ENCODE measurements around the gene ALK. TPM values are rescaled to one million over a fixed set of nuclear protein-coding genes. Genes with fewer than 3 reads are reported as not detected.

Gene ALK
- total and polyA plus RNA-seq, 2 experiments from 2014 or later, result 0.35 TPM; not detected in 1

- no peaks in the 10 kb centered on the region for H4K20me1 ChIP-seq (replicated peaks; ENCODE audit: insufficient read depth)
- H3K27ac Mint-ChIP-seq, result no peak overlapping the region
- no peak overlapping the region for H3K27ac ChIP-seq (ENCODE audit: low read depth)
- no peaks in the 10 kb centered on the region for H3K79me2 ChIP-seq (replicated peaks; ENCODE audit: insufficient read depth)
- H3K9me2 ChIP-seq (ENCODE audit: insufficient read depth), result 0 out of 2 replicates have a peak, but pooled peaks cover 4% of the 10 kb centered on the region
- H3K4me3 Mint-ChIP-seq, result no peak overlapping the region
- H3K4me3 ChIP-seq, result no peak overlapping the region
- TF ChIP-seq CTCF (conservative IDR thresholded peaks at IDR 0.05; ENCODE audit: low read depth in 2 of 2) (peak; percentile 49 to 79), REST (IDR thresholded peaks at IDR 0.05; ENCODE audit: unreplicated experiment) (no peak)
- H3K27me3 Mint-ChIP-seq (ENCODE audit: insufficient read depth, low read depth, poor library complexity), result peaks cover 2% of the 10 kb centered on the region
- H3K9me3 Mint-ChIP-seq, result no peaks in the 10 kb centered on the region
- no peak overlapping the region for H2AFZ ChIP-seq
- H3K27me3 ChIP-seq (ENCODE audit: insufficient read depth), result no peaks in the 10 kb centered on the region
- H3K36me3 ChIP-seq (ENCODE audit: insufficient read depth), result no peaks in the 10 kb centered on the region
- peak; percentile 60 for ATAC-seq
- no peaks in the 10 kb centered on the region for H3K36me3 Mint-ChIP-seq (ENCODE audit: low read depth)
- peak; percentile 26 for DNase-seq (ENCODE audit: low spot score)
- no peak overlapping the region for H3K4me2 ChIP-seq
- no peaks in the 10 kb centered on the region for H3F3A ChIP-seq (replicated peaks; ENCODE audit: low read depth)
- H3K4me1 ChIP-seq (ENCODE audit: insufficient read depth), result no peaks in the 10 kb centered on the region; the same call in 1 of the 2 replicates
- H3K4me1 Mint-ChIP-seq, result peaks cover 10% of the 10 kb centered on the region
Observed at GRCh38 chr2:29295845-29296244, 625.5 kb downstream of the ALK start.

GRCh38 chr2:29293830-29294438, 627.5 kb downstream of the ALK start:
- no peak overlapping the region for H3K27ac ChIP-seq (ENCODE audit: low read depth)
- H3F3A ChIP-seq (replicated peaks; ENCODE audit: low read depth), result no peaks in the 10 kb centered on the region
- no peaks in the 10 kb centered on the region for H3K36me3 ChIP-seq (ENCODE audit: insufficient read depth)
- Mint-ChIP-seq H3K27ac (no peak overlapping the region), H3K4me3 (no peak overlapping the region), H3K9me3 (no peaks in the 10 kb centered on the region), H3K4me1 (peaks cover 25% of the 10 kb centered on the region), H3K27me3 (ENCODE audit: insufficient read depth, low read depth, poor library complexity) (peaks cover 2% of the 10 kb centered on the region), H3K36me3 (ENCODE audit: low read depth) (no peaks in the 10 kb centered on the region)
- no peaks in the 10 kb centered on the region for H3K79me2 ChIP-seq (replicated peaks; ENCODE audit: insufficient read depth)
- peak; percentile 91 for DNase-seq (ENCODE audit: low spot score)
- no peaks in the 10 kb centered on the region; the same call in 1 of the 2 replicates for H3K4me1 ChIP-seq (ENCODE audit: insufficient read depth)
- H3K4me3 ChIP-seq, result no peak overlapping the region
- no peaks in the 10 kb centered on the region for H4K20me1 ChIP-seq (replicated peaks; ENCODE audit: insufficient read depth)
- no peak overlapping the region for H2AFZ ChIP-seq
- 0 out of 2 replicates have a peak, but pooled peaks cover 3% of the 10 kb centered on the region for H3K9me2 ChIP-seq (ENCODE audit: insufficient read depth)
- no peaks in the 10 kb centered on the region for H3K27me3 ChIP-seq (ENCODE audit: insufficient read depth)
- no peak overlapping the region for H3K4me2 ChIP-seq
- ATAC-seq, result peak; percentile 66
- TF ChIP-seq JUNB (IDR thresholded peaks at IDR 0.05; ENCODE audit: unreplicated experiment) (no peak), EZH2 (IDR thresholded peaks at IDR 0.05; ENCODE audit: low read depth, unreplicated experiment) (no peak), ZNF114 (CRISPR knock-in tag; IDR thresholded peaks at IDR 0.05) (no peak), EZH2phosphoT487 (IDR thresholded peaks at IDR 0.05; ENCODE audit: unreplicated experiment) (no peak), CTCF (conservative IDR thresholded peaks at IDR 0.05; ENCODE audit: low read depth in 2 of 2) (peak in 1 of 2 experiments; percentile 29; a peak in 2 of 4 replicates), NANOG (IDR thresholded peaks at IDR 0.05; ENCODE audit: borderline replicate concordance) (no peak), REST (IDR thresholded peaks at IDR 0.05; ENCODE audit: unreplicated experiment) (peak; percentile 89)
